ENCODE data around the gene NRXN3. TPM values are rescaled to one million over a fixed set of nuclear protein-coding genes. Genes with fewer than 3 reads are reported as not detected.

Gene NRXN3
- total RNA-seq, 1 donor from 2014 or later: 18.0 TPM

GRCh38 chr14:78178971-78179370 lies 8.8 kb downstream of the NRXN3 start:
- no peak for FAIRE-seq
- no peaks in the 10 kb centered on the region for H3K9me3 Mint-ChIP-seq (ENCODE audit: unreplicated experiment)
- H3K27me3 Mint-ChIP-seq (ENCODE audit: low read depth, unreplicated experiment): peaks cover 28% of the 10 kb centered on the region

GRCh38 chr14:78181270-78181669 lies 11.1 kb downstream of the NRXN3 start:
- no peaks in the 10 kb centered on the region for H3K4me1 Mint-ChIP-seq (ENCODE audit: low read depth, unreplicated experiment)
- H3K27ac Mint-ChIP-seq (ENCODE audit: unreplicated experiment): no peak overlapping the region
- no peak overlapping the region for H3K9ac ChIP-seq (ENCODE audit: low read length)
- no peak overlapping the region for H3K27ac ChIP-seq (ENCODE audit: low read depth, low read length)
- no peaks in the 10 kb centered on the region for H3K9me3 Mint-ChIP-seq (ENCODE audit: unreplicated experiment)
- no peaks in the 10 kb centered on the region for H3K36me3 ChIP-seq (ENCODE audit: insufficient read depth, low read length)
- H3K27me3 ChIP-seq (ENCODE audit: insufficient read depth, low read length): peaks cover 2% of the 10 kb centered on the region
- FAIRE-seq (no peak), DNase-seq (ENCODE audit: low read depth) (no peak)
- no peak for TF ChIP-seq CTCF (IDR thresholded peaks at IDR 0.05; ENCODE audit: insufficient read depth, low read depth, low read length)
- TF ChIP-seq EZH2 (IDR thresholded peaks at IDR 0.05; ENCODE audit: insufficient read depth, low read length): no peak
- no peak overlapping the region for H3K4me2 ChIP-seq (ENCODE audit: low read length)
- no peaks in the 10 kb centered on the region for H4K20me1 ChIP-seq (ENCODE audit: insufficient read depth, low read length)
- H3K4me1 ChIP-seq (ENCODE audit: insufficient read depth, low read length): no peaks in the 10 kb centered on the region
- H3K79me2 ChIP-seq (ENCODE audit: insufficient read depth, low read length): no peaks in the 10 kb centered on the region
- peaks cover 3% of the 10 kb centered on the region for H3K9me3 ChIP-seq (ENCODE audit: insufficient read depth, low read depth, low read length)
- no peak overlapping the region for H2AFZ ChIP-seq (ENCODE audit: low read depth, low read length)
- no peak overlapping the region for H3K4me3 ChIP-seq (ENCODE audit: insufficient read depth, low read depth, low read length)
- no peak overlapping the region for H3K4me3 Mint-ChIP-seq (ENCODE audit: unreplicated experiment)
- no peaks in the 10 kb centered on the region for H3K36me3 Mint-ChIP-seq (ENCODE audit: low read depth, unreplicated experiment)
- H3K27me3 Mint-ChIP-seq (ENCODE audit: low read depth, unreplicated experiment): peaks cover 41% of the 10 kb centered on the region

More at GRCh38 chr14:78178971-78179370, 8.8 kb downstream of the NRXN3 start:
- no peaks in the 10 kb centered on the region for H3K4me1 ChIP-seq (ENCODE audit: insufficient read depth, low read length)
- H3K36me3 ChIP-seq (ENCODE audit: insufficient read depth, low read length): no peaks in the 10 kb centered on the region
- H3K79me2 ChIP-seq (ENCODE audit: insufficient read depth, low read length): no peaks in the 10 kb centered on the region
- Mint-ChIP-seq H3K36me3 (ENCODE audit: low read depth, unreplicated experiment) (no peaks in the 10 kb centered on the region), H3K27ac (ENCODE audit: unreplicated experiment) (no peak overlapping the region), H3K4me3 (ENCODE audit: unreplicated experiment) (no peak overlapping the region), H3K4me1 (ENCODE audit: low read depth, unreplicated experiment) (no peaks in the 10 kb centered on the region)
- no peak for DNase-seq (ENCODE audit: low read depth)
- H3K4me3 ChIP-seq (ENCODE audit: insufficient read depth, low read depth, low read length): no peak overlapping the region
- H3K27me3 ChIP-seq (ENCODE audit: insufficient read depth, low read length): peaks cover 2% of the 10 kb centered on the region
- H3K9me3 ChIP-seq (ENCODE audit: insufficient read depth, low read depth, low read length): peaks cover 3% of the 10 kb centered on the region
- no peaks in the 10 kb centered on the region for H4K20me1 ChIP-seq (ENCODE audit: insufficient read depth, low read length)
- TF ChIP-seq EZH2 (IDR thresholded peaks at IDR 0.05; ENCODE audit: insufficient read depth, low read length) (no peak), CTCF (IDR thresholded peaks at IDR 0.05; ENCODE audit: insufficient read depth, low read depth, low read length) (no peak)
- H3K4me2 ChIP-seq (ENCODE audit: low read length): no peak overlapping the region
- no peak overlapping the region for H3K27ac ChIP-seq (ENCODE audit: low read depth, low read length)
- H2AFZ ChIP-seq (ENCODE audit: low read depth, low read length): no peak overlapping the region
- H3K9ac ChIP-seq (ENCODE audit: low read length): no peak overlapping the region

- H3K9ac ChIP-seq (ENCODE audit: low read length): no peak overlapping the region
- H3K4me1 ChIP-seq (ENCODE audit: insufficient read depth, low read length): no peaks in the 10 kb centered on the region
- no peaks in the 10 kb centered on the region for H3K9me3 Mint-ChIP-seq (ENCODE audit: unreplicated experiment)
- no peak overlapping the region for H3K27ac Mint-ChIP-seq (ENCODE audit: unreplicated experiment)
- no peak for DNase-seq (ENCODE audit: low read depth)
- peaks cover 2% of the 10 kb centered on the region for H3K27me3 ChIP-seq (ENCODE audit: insufficient read depth, low read length)
- H3K79me2 ChIP-seq (ENCODE audit: insufficient read depth, low read length): no peaks in the 10 kb centered on the region
- no peak overlapping the region for H3K4me2 ChIP-seq (ENCODE audit: low read length)
- H3K4me1 Mint-ChIP-seq (ENCODE audit: low read depth, unreplicated experiment): no peaks in the 10 kb centered on the region
- FAIRE-seq: no peak
- peaks cover 3% of the 10 kb centered on the region for H3K9me3 ChIP-seq (ENCODE audit: insufficient read depth, low read depth, low read length)
- H3K36me3 ChIP-seq (ENCODE audit: insufficient read depth, low read length): no peaks in the 10 kb centered on the region
- H3K4me3 Mint-ChIP-seq (ENCODE audit: unreplicated experiment): no peak overlapping the region
- no peak for TF ChIP-seq CTCF (IDR thresholded peaks at IDR 0.05; ENCODE audit: insufficient read depth, low read depth, low read length)
- TF ChIP-seq EZH2 (IDR thresholded peaks at IDR 0.05; ENCODE audit: insufficient read depth, low read length): no peak
- no peak overlapping the region for H3K27ac ChIP-seq (ENCODE audit: low read depth, low read length)
- no peaks in the 10 kb centered on the region for H4K20me1 ChIP-seq (ENCODE audit: insufficient read depth, low read length)
- H3K36me3 Mint-ChIP-seq (ENCODE audit: low read depth, unreplicated experiment): no peaks in the 10 kb centered on the region
- H3K4me3 ChIP-seq (ENCODE audit: insufficient read depth, low read depth, low read length): no peak overlapping the region
- no peak overlapping the region for H2AFZ ChIP-seq (ENCODE audit: low read depth, low read length)
- H3K27me3 Mint-ChIP-seq (ENCODE audit: low read depth, unreplicated experiment): peaks cover 56% of the 10 kb centered on the region
Measured at GRCh38 chr14:78182722-78183121, 12.5 kb downstream of the NRXN3 start.

Data from astrocyte (in vitro differentiated cells and primary cell).